ENCODE data around the gene RBM43.

DNA sequence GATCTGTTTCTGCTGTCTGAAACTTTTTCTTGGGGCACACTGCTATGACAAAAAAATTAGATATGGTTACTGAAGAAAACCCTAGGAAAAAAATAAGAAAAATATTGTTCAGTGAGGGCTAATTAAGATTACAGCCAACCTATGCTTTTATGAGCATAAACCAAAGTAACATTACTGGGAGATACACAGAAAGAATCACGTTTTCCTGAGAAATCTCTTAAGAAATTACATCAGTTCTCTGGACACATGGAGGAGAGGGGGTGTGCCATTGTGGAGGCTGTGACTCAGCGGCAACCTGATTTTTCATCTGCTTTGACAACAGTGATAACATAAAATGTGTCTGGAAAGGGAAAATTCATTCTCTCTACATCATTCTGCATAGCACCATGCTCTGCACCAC, 41.2 kb upstream of the RBM43 start:
- TF ChIP-seq, protein P1, sequence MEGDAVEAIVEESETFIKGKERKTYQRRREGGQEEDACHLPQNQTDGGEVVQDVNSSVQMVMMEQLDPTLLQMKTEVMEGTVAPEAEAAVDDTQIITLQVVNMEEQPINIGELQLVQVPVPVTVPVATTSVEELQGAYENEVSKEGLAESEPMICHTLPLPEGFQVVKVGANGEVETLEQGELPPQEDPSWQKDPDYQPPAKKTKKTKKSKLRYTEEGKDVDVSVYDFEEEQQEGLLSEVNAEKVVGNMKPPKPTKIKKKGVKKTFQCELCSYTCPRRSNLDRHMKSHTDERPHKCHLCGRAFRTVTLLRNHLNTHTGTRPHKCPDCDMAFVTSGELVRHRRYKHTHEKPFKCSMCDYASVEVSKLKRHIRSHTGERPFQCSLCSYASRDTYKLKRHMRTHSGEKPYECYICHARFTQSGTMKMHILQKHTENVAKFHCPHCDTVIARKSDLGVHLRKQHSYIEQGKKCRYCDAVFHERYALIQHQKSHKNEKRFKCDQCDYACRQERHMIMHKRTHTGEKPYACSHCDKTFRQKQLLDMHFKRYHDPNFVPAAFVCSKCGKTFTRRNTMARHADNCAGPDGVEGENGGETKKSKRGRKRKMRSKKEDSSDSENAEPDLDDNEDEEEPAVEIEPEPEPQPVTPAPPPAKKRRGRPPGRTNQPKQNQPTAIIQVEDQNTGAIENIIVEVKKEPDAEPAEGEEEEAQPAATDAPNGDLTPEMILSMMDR (conservative IDR thresholded peaks at IDR 0.05; ENCODE audit: low read depth, low read length) = no peak
- TF ChIP-seq EZH2 (IDR thresholded peaks at IDR 0.05; ENCODE audit: borderline replicate concordance, low read depth, low read length, poor library complexity, severe bottlenecking) = no peak

All from A673 (cell line).